HepG2 (cell line): ENCODE data around the gene CUTC. TPM values are rescaled to one million over a fixed set of nuclear protein-coding genes. Genes with fewer than 3 reads are reported as not detected.

Source experiments
- ATAD3A ChIP-seq: sonication (generic); formaldehyde crosslinking; IDR thresholded peaks from 2 replicates; pipeline ENCODE4 v1.4.0; 2020; ENCODE audit warnings: missing genetic modification reagents
- ATF7 ChIP-seq, 2 experiments: fragments of 450-650 bp in 1 of 2; sonication (generic) in 1 of 2; formaldehyde crosslinking in 1 of 2; IDR thresholded peaks; 2 replicates each; pipeline versions ENCODE4 v1.4.0 to v1.6.1; 2016 to 2020; ENCODE audit warnings: antibody characterized with exemption in 1 of 2, mild to moderate bottlenecking in 1 of 2, missing genetic modification reagents in 1 of 2
- CBX5 ChIP-seq: sonication (generic); formaldehyde crosslinking; IDR thresholded peaks from 2 replicates; pipeline ENCODE4 v1.4.0; 2020; ENCODE audit warnings: missing genetic modification reagents, borderline replicate concordance
- MEIS1 ChIP-seq: sonication (generic); formaldehyde crosslinking; IDR thresholded peaks from 2 replicates; pipeline ENCODE4 v1.9.0; 2021; ENCODE audit warnings: mild to moderate bottlenecking, missing genetic modification reagents, moderate library complexity, borderline replicate concordance
- MIER2 ChIP-seq: IDR thresholded peaks from 2 replicates; pipeline ENCODE4 v1.6.1; 2016; ENCODE audit warnings: missing biosample characterization, missing genetic modification reagents
- NCOA5 ChIP-seq: sonication (generic); formaldehyde crosslinking; IDR thresholded peaks from 2 replicates; pipeline ENCODE4 v1.4.0; 2020; ENCODE audit warnings: missing genetic modification reagents
- ZBTB43 ChIP-seq: sonication (generic); formaldehyde crosslinking; conservative IDR thresholded peaks from 2 replicates; pipeline ENCODE4 v1.4.0; 2020; ENCODE audit warnings: missing genetic modification reagents
- ZBTB49 ChIP-seq: sonication (generic); formaldehyde crosslinking; IDR thresholded peaks from 2 replicates; pipeline ENCODE4 v1.4.0; 2020; ENCODE audit warnings: missing genetic modification reagents, borderline replicate concordance
- ZNF441 ChIP-seq: sonication (generic); formaldehyde crosslinking; IDR thresholded peaks from 2 replicates; pipeline ENCODE4 v1.7.0; 2021; ENCODE audit warnings: missing genetic modification reagents, borderline replicate concordance
- ZNF678 ChIP-seq: sonication (generic); formaldehyde crosslinking; IDR thresholded peaks from 2 replicates; pipeline ENCODE4 v1.4.0; 2020; ENCODE audit warnings: mild to moderate bottlenecking, missing genetic modification reagents
- polyA plus RNA-seq, 8 experiments: library from polyadenylated mRNA; depleted of rRNA in 3 of 8; stranded (reverse) in 7 of 8; unstranded in 1 of 8; fragments of >200 nt; fragmentation: Illumina TruSeq in 4 of 8; extraction: Trizol in 4 of 8; gene quantifications; 2 replicates each; pipeline versions ENCODE4 v1.2.1 to v1.2.3, GENCODE V29; 2011 to 2016; ENCODE audit warnings: low read depth in 4 of 8, missing spikeins in 1 of 8, mixed read lengths in 1 of 8; ENCODE audit not compliant: insufficient read depth in 1 of 8
- total RNA-seq, 5 experiments: library from RNA; depleted of rRNA; stranded (reverse); fragments of >200 nt; fragmentation: Illumina TruSeq; extraction: Trizol; gene quantifications; 2 replicates each; pipeline ENCODE4 v1.2.3, GENCODE V29; 2016; ENCODE audit warnings: low read depth in 1 of 5
- TF ChIP-seq, protein P1 (sequence below): sonication (generic); formaldehyde crosslinking; IDR thresholded peaks from 2 replicates; pipeline ENCODE4 v1.4.0; 2020; ENCODE audit warnings: missing genetic modification reagents, borderline replicate concordance
- TF ChIP-seq, protein P2 (sequence below): sonication (generic); formaldehyde crosslinking; IDR thresholded peaks from 2 replicates; pipeline ENCODE4 v1.5.0; 2020; ENCODE audit warnings: mild to moderate bottlenecking, missing genetic modification reagents
- TF ChIP-seq, protein P3 (sequence below): sonication (generic); formaldehyde crosslinking; IDR thresholded peaks from 2 replicates; pipeline ENCODE4 v1.4.0; 2020; ENCODE audit warnings: missing genetic modification reagents, borderline replicate concordance

The CUTC gene
- total and polyA plus RNA-seq, 2 of the 13 experiments (the other 11 are each of a cell fraction or from before 2014, with no cell fraction given), result 22.3 to 25.8 TPM

GRCh38 chr10:99732033-99732842, at the start of gene CUTC, which contains the start of gene COX15 (continued):
- TF ChIP-seq, protein P1, sequence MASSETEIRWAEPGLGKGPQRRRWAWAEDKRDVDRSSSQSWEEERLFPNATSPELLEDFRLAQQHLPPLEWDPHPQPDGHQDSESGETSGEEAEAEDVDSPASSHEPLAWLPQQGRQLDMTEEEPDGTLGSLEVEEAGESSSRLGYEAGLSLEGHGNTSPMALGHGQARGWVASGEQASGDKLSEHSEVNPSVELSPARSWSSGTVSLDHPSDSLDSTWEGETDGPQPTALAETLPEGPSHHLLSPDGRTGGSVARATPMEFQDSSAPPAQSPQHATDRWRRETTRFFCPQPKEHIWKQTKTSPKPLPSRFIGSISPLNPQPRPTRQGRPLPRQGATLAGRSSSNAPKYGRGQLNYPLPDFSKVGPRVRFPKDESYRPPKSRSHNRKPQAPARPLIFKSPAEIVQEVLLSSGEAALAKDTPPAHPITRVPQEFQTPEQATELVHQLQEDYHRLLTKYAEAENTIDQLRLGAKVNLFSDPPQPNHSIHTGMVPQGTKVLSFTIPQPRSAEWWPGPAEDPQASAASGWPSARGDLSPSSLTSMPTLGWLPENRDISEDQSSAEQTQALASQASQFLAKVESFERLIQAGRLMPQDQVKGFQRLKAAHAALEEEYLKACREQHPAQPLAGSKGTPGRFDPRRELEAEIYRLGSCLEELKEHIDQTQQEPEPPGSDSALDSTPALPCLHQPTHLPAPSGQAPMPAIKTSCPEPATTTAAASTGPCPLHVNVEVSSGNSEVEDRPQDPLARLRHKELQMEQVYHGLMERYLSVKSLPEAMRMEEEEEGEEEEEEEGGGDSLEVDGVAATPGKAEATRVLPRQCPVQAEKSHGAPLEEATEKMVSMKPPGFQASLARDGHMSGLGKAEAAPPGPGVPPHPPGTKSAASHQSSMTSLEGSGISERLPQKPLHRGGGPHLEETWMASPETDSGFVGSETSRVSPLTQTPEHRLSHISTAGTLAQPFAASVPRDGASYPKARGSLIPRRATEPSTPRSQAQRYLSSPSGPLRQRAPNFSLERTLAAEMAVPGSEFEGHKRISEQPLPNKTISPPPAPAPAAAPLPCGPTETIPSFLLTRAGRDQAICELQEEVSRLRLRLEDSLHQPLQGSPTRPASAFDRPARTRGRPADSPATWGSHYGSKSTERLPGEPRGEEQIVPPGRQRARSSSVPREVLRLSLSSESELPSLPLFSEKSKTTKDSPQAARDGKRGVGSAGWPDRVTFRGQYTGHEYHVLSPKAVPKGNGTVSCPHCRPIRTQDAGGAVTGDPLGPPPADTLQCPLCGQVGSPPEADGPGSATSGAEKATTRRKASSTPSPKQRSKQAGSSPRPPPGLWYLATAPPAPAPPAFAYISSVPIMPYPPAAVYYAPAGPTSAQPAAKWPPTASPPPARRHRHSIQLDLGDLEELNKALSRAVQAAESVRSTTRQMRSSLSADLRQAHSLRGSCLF, result no peak
- TF ChIP-seq MEIS1, result no peak
- TF ChIP-seq, protein P2, sequence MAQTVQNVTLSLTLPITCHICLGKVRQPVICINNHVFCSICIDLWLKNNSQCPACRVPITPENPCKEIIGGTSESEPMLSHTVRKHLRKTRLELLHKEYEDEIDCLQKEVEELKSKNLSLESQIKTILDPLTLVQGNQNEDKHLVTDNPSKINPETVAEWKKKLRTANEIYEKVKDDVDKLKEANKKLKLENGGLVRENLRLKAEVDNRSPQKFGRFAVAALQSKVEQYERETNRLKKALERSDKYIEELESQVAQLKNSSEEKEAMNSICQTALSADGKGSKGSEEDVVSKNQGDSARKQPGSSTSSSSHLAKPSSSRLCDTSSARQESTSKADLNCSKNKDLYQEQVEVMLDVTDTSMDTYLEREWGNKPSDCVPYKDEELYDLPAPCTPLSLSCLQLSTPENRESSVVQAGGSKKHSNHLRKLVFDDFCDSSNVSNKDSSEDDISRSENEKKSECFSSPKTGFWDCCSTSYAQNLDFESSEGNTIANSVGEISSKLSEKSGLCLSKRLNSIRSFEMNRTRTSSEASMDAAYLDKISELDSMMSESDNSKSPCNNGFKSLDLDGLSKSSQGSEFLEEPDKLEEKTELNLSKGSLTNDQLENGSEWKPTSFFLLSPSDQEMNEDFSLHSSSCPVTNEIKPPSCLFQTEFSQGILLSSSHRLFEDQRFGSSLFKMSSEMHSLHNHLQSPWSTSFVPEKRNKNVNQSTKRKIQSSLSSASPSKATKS (CRISPR knock-in tag), result no peak
- TF ChIP-seq ZBTB49, result peak; percentile 1; the same call in 1 of the 2 replicates
- 0 out of 2 replicates have a peak, but pooled peaks have one; percentile 5 for TF ChIP-seq ZNF441 (CRISPR knock-in tag)
- TF ChIP-seq CBX5 (CRISPR knock-in tag), result peak; percentile 49; the same call in 1 of the 2 replicates
- no peak for TF ChIP-seq ATF7 (IDR thresholded peaks at IDR 0.05)
- TF ChIP-seq ATF7 (CRISPR knock-in tag; IDR thresholded peaks at IDR 0.05), result no peak
- peak; percentile 42; the same call in 1 of the 2 replicates for TF ChIP-seq ZBTB43 (CRISPR knock-in tag)
- TF ChIP-seq MIER2, result 0 out of 2 replicates have a peak, but pooled peaks have one; percentile 11
- TF ChIP-seq, protein P3, sequence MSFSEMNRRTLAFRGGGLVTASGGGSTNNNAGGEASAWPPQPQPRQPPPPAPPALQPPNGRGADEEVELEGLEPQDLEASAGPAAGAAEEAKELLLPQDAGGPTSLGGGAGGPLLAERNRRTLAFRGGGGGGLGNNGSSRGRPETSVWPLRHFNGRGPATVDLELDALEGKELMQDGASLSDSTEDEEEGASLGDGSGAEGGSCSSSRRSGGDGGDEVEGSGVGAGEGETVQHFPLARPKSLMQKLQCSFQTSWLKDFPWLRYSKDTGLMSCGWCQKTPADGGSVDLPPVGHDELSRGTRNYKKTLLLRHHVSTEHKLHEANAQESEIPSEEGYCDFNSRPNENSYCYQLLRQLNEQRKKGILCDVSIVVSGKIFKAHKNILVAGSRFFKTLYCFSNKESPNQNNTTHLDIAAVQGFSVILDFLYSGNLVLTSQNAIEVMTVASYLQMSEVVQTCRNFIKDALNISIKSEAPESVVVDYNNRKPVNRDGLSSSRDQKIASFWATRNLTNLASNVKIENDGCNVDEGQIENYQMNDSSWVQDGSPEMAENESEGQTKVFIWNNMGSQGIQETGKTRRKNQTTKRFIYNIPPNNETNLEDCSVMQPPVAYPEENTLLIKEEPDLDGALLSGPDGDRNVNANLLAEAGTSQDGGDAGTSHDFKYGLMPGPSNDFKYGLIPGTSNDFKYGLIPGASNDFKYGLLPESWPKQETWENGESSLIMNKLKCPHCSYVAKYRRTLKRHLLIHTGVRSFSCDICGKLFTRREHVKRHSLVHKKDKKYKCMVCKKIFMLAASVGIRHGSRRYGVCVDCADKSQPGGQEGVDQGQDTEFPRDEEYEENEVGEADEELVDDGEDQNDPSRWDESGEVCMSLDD (CRISPR knock-in tag), result 0 out of 2 replicates have a peak, but pooled peaks have one; percentile 64
- no peak for TF ChIP-seq NCOA5 (CRISPR knock-in tag)
- no peak for TF ChIP-seq ATAD3A
- TF ChIP-seq ZNF678 (CRISPR knock-in tag), result 0 out of 2 replicates have a peak, but pooled peaks have one; percentile 38
